HG02973 (cell line): ENCODE measurements around the gene LRRC7.

Experiments
- ATAC-seq: cut with Tn5 transposase; IDR thresholded peaks from one replicate; pipeline ENCODE4 v1.9.1; 2021; ENCODE audit warnings: moderate library complexity; ENCODE audit not compliant: unreplicated experiment

LRRC7 gene

DNA sequence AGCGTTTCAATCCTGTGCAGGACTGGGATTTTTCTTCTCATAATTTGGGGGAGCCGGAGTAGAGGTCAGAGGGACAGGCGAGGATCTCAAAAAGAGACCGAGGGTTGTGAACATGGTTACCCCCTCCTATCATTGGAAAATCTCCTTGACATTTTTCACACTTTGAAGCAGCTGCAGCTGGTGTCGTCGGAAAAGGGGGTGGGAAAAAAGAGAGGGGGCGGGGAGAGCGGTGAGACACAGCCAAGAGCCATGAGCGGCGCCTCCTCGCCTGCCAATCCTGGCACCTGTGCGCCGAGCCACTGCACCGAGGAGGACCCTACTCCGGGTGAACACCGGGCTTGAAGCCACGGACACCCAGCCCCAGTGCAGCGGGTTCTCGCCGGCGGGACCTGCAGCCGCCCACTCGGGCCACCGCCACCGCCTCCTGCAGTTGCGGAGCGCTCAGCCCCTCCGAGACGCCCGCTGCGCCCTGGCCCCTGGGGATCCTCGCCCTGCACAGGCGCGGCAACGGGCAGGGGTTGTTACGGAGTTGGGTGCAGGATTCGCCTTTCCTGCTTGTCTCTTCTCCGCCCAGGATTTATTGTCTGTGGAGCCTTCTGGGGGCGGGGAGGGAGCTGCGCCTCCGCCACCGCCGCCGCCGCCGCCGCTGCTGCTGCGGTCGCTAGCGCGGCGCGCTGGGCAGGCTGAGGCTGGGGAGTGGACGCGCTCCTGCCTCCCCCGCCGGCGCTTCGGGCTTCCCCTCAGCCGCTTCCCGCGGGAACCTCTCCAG is at the start of gene LRRC7:
LRRC7 (plus strand) TSS at position 271 of the 769 bp plus-strand sequence. CDS start 718 bp downstream, outside the sequence.
- ATAC-seq: peak; percentile 28

DNA sequence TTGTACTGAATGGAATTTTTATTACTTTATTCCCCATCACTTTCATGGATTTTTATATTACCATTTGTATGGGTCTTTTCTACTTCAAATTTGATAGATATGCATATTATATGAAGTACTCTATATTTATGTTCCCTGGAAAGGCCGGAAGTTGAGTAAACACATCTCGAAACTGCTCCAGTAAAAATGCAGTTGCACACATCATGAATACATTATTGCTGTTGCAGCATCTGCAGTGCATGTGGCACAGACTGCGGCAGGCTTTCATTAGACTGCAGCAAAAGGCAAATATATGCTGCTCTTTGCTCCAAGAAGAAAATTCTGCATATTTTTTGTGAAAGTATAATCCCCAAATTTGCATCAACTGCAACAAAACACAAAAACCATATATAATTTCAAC is 48.7 kb upstream of the LRRC7 start:
- no peak for ATAC-seq

DNA sequence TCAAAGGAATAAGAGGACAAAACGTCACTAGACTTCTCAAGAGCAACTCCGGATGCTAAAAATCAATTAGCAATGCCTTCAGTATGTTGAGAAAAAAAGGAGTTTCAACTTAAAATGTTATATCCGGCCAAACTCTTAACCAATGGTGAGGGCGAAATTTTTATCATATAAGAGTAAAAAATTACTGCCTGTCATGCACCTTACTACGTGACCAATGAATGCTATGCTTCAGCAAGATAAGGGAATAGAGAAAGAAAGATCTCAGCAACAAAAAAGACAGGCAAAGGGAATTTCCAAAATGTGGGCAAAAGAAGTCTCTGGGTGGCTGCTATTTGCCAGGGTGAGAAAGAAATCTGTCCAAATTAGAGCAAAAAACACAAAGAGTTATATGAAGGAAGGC is 47.4 kb upstream of the LRRC7 start:
- ATAC-seq: no peak

DNA sequence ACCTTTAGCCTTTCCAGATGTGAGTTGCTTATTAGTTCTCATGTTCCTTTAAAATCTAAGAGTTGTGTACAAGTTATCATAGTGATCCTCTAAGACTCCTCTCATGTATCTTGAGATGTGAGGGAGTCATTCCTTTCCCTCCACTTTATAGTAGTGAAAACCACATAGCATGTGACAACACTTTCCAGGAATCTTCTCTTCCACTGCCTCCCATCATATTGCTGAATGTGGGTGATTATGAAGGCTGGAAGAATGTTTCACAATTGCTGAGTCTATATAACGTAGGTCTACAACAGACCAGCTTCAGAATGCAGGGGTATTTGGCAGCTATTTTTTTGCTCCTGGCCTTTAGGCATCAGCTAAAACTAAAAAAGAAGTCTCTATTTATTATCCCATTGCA is 44.7 kb upstream of the LRRC7 start:
- no peak for ATAC-seq

DNA sequence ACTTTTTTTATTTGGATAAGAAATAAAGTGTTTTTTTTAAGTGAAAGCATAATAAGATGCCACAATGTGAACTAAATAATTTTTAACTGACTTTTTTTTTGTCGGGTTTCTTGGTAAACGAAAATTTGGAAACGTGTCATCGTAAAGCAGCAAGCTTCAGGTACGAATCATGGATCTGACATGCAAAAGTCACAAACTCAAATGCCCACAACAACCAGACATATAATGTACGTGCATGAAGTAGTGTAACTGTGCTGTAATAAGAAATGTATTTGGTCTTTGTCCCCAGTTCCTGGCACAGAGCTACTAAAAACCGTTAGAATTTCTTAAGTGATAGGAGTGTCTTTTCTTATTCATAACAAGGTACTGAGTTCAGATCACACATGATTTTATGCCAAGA is 44.3 kb upstream of the LRRC7 start:
- no peak for ATAC-seq

DNA sequence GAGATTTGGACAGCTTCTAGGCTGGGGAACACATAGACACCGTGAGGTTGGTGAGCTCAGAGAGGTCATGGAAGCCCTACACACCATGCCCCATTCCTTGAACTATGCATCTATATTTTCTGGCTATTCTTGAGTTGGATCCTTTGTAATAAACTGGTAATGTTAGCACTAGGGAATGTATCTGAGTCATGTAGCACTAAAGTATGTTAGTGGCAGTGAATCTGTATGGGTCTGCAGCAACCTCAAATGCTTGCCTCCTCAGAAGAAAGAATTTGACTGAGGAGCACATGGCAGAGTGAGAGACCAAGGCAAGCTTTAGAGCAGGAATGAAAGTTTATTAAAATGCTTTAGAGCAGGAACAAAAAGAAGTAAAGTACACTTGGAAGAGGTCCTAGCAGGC is 43.7 kb upstream of the LRRC7 start:
- no peak for ATAC-seq

DNA sequence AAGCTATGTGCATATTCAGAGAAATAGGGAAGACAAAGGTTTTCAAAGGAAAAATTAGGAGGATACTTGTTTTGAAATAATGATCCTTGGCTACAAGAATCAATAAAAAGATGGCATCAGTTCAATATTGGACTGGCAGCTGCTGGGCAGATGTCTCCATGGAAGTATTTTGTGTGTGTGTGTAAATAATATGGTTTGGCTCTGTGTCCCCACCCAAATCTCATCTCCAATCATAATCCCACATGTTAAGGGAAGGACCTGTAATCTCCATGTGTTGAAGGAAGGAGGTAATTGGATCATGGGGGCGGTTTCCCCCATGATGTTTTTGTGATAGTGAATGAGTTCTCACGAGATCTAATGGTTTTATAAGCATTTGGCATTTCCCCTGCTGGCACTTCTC is 40.4 kb upstream of the LRRC7 start:
- ATAC-seq: no peak

DNA sequence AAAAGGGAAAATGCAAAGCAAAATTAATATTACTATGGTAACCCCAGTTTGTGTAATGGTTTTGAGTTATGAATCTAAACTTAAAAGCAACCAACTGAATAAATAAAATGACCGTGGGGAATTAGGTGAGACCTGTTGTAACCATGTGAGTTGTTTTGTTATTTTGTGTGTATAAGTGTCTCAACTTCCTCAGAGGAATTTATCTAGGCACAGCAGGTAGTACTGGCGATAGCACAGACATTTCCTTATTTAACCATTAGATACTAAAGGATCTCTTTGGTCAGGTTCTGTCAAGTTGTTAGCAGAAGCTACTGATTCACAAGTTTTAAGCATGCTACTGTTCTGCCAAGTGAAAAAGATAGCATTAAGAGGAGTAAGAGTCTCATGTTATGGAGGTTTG is 39.3 kb upstream of the LRRC7 start:
- ATAC-seq: no peak

DNA sequence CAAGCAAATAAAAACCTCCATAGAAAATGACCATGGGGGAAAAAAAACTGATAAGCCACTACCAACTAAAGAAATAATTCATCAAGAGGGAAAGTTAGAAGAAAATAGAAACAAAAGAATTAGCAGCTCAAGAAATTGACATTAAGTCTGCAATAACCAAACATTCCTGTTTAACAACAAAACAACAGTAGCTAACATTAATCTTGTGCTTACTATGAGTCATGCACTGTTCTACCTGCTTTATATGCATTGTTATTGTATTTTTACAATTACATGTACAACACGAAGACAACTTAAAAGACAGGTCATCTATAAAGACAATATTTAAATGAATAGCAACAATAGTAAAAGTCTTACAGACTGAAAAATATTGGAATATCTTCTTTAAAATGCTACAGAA is 34.4 kb upstream of the LRRC7 start:
- ATAC-seq: no peak

DNA sequence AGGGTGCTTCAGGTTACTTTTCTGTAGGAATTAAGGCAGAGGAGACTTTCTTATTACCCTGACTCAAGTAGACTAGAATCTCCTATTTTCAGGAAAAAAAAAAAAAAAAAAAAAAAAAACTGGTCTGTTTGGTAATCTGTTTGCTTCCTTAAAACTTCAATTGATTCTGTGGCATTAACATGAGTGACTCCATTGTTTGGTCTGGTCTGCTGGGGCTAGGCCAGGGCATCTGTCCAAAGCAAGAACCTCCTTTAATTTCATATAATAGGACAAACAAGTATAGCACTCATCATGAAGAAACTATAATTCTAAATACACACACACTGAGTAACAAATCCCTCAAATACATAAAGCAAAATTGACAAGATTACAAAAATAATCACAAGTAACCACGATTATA is 32.9 kb upstream of the LRRC7 start:
- no peak for ATAC-seq

DNA sequence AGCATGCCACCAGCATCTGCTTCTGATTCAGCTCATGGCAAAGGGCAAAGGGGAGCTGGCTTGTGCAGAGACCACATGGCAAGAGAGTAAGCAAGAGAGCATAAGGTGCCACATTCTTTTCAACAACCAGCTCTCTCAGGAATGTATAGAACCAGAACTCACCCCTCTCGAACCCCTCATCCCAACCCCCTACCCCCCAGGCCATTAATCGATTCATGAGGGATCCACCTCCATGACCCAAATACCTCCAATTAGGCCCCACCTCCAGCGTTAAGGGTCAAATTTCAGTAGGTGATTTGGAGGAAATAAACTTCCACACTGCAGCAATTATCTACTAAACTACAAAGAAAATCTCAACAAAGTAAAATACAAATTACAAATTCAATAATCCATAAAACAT is 32.2 kb upstream of the LRRC7 start:
- no peak for ATAC-seq

DNA sequence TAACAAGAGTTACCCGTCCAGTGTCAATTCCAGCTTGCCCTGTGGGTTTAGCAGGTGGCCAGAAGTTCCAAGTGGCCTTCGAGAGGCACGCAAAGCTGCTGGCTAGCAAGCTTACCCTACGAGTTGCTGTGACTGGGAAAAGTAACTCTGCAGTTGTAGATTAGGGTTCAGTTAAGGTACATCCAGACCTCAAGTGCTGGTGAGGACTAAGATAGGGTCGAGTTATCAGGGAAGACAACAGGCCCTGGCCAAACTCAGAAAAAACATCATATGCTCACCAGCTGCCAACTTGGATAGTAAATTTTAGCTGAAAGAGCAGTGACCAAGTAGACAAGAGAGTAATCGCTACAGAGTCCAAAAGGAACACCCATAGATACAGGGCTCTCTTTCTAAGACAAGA is 27.7 kb upstream of the LRRC7 start:
- no peak for ATAC-seq

DNA sequence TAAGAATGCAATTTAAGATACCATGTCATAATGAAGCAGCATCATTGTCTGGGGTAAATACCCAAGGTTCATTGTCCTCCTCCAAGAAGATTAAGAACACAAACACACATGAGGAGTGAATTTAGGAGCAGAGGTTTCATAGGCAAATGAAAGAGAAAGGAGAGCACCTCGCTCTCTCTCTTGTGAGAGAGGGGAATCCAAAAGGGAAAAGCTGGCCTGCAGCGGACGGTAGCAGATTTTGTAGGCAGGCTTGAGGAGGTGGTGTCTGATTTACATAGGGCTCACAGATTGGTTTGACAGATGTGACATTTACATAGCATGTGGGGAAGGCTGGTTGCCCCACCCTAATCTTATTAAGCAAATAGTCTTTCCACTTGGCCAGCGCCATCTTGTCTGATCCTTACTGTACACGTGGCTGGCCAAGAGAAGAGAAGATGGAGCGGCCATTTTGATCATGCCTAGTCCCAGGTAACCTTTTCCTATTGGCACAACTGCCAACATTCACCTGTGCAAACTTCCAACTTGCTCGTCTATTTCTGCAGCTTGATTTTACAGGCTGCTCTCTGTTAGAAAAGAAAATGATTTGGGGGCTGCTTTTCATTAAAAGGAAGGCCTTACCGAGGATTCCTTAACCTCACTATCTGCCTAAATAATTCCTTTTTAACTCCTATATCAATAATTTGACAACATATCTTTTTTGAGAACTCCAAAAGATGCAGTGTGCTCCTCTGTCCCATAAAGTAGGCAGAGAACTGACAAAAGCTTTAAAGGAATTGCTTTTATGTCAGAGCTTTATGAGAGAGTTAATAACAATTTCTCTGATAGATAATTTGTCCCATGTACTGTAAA is 16.0 kb upstream of the LRRC7 start:
- ATAC-seq: no peak

DNA sequence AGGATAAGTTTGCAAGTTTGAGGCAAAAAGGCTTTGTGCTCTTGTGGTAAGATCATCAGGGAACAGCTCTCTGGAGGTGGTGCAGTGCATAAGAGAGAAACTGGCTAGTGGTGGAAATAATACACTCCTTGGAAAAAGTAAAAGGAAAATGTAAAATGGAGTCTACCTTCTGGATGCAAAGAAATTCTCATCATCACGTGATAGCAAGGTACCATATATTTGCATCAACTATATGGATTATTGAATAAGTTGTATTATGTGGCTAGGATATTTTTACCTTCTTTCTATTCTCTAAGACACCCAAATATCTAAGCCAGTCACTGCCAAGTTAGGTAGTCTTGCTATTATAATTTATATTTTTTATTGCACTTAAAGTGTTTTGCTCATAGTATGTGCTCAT is 14.0 kb upstream of the LRRC7 start:
- no peak for ATAC-seq

DNA sequence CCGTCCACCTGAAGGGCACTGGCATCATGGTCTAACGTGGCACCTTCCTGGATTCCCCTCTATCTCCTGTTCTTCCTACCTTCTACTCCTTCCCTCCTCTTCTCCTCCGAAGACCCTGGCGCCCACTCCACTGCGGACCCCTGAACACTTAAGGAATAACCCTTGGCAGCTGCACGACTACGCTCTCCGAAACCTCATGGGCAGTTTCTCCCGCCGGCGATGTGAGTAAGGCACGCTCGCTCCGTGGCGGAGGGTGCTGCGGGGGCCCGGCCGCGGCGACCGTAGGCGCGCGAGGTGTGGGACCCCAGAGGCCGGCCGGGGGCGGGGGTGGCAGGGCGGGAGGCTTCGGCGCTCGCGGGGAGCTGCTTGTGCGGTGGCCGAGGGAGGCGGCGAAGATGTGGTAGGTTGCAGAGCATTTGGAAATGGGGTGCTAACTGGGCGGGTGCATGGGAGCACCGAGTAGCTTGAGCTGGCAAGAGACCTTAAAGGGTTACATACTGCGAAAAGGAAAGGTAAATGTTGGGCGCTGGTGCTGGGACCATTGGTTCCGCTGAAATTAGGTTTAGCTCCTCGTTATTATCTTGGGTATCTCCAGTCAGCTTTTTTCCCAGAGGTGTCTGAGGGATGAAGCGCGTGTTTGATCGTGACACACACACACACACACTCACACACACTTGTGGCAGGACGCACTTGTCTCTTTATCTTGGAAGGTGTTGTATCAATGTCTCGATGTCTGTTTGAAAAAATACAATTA is 876 bp downstream of the LRRC7 start:
- no peak for ATAC-seq

DNA sequence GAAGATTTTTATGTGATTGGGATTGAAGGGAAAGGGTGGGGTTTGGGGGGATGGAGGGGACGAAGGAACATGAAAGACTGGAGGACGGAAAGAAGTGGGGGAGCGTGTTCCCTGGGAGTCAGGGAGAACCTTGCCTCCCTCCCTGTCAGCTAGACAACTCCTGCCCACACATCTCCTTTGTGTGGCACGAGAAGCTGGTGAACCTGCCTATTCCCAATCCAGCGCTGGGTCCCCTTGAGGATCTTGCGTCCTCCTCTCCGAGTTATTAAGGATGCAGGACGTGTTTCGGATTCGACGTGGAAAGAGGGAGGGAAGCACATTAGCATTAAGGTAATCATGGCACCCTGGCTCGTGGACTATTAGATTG is 1.4 kb downstream of the LRRC7 start:
- no peak for ATAC-seq

DNA sequence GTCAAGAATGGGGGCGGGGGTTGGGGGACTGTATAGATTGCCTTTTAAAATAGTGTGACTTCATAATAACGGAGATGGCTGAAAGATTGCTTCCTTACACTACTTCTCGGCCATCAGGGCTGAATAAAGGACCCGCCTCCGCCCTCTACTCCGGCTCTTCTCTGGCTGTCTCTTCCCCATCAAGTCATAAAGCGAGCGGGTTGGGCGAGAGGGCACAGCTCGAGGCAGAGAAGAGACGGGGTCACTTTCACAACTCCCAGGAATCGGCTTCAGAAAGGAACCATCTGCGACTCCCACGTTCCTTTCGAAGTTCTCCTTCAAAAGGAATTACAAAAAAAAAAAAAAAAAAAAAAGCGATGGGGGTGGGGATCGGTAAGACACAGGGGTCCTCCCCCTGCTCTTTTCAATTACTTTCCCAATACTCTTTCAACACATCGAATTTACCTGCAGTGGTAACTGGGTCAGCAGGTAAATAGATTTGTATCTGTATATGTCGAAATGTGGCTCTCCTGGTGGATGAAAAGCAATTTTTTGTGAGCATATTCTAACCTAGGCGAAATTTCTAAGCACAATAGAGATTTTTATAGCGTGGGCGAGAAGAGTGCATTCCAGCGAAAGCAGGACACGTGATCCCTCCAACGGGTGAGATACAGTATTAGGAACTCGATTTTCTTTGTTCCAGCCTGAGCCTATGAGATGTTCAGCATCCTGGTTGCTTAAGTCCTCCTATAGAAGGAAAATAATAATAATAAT is 2.0 kb downstream of the LRRC7 start:
- ATAC-seq: no peak

DNA sequence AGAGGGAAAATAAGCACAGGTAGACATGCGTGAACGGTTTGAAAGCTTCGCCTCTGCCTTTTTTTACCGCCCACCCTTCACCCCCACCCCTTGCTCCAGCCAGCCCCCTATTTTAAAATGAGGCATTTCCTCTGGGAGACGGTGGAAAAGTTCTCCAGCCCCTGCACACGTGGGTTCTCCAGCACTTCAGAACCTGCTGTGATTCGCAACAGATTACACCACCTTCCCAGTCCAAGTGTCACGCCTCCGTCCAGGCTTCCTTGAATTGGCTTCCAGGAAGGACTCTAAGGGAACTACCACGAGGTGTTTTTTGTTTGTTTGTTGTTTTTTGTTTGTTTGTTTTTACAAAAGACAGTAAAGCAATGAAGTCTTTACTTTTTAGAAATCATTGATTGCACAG is 2.6 kb downstream of the LRRC7 start:
- no peak for ATAC-seq

DNA sequence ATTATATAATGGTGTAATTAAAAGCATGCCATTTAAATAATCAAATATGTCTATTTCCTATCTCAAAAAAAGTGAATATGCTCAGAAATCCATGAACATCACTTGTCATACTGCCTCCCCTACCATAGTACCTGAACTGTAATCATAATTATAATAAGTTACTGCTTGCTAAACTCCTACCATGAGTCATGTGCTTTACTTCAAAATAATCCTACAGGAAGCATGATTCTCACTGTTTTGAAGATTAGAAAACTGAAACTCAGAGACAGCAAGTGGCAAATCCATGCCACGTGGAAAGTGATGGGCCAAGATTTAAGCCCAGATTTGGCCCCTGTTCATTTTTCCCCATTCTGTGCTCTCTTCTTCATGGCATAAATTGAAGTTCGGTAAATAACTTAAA is 5.2 kb downstream of the LRRC7 start:
- ATAC-seq: no peak

DNA sequence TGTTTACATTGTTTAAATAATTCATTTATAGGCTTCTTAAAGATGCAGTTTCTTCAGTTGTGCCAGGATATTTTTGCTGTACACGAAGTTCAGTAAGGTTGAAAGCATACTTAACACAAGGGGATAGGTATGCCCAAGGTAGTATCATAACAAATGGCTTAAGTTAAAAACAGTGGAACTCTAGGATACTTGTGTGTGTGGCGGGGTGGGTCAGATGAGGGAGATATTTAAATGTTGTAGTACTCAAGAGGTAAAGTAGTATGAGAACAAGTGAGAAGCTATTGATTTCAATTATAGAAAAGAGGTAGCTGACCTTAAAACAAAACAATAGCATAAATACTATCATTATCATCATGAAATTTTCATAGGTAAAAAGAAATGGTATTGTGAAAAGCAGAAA is 6.2 kb downstream of the LRRC7 start:
- no peak for ATAC-seq

DNA sequence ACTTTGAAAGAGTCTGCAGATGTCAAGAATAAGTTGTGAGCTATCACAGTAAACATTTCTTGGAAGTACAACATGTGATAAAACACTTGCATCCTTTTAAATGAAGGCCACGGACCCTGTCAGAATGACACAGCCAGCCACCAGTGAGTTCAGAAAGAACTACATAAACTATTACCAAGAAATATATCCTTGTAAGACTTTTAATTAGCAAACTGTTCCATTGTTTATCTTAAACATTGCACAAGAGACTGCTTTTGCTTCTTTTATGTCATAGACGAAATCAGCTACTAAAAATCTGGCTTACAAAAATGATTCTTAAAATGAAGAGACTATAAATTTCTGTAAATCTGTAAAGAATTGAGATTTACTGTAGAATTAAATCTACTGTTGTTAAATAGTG is 17.9 kb downstream of the LRRC7 start:
- ATAC-seq: no peak
